ENCODE measurements around the gene SPIB. TPM values are rescaled to one million over a fixed set of nuclear protein-coding genes. Genes with fewer than 3 reads are reported as not detected.
A peak's percentile ranks its signal among the peaks of the same experiment; 100 is the strongest.

Gene SPIB
- total RNA-seq, 5 donors from 2014 or later (not counting 1 experiment from before 2014, with no cell fraction given): 0.72 to 9.7 (median 4.1) TPM

DNA sequence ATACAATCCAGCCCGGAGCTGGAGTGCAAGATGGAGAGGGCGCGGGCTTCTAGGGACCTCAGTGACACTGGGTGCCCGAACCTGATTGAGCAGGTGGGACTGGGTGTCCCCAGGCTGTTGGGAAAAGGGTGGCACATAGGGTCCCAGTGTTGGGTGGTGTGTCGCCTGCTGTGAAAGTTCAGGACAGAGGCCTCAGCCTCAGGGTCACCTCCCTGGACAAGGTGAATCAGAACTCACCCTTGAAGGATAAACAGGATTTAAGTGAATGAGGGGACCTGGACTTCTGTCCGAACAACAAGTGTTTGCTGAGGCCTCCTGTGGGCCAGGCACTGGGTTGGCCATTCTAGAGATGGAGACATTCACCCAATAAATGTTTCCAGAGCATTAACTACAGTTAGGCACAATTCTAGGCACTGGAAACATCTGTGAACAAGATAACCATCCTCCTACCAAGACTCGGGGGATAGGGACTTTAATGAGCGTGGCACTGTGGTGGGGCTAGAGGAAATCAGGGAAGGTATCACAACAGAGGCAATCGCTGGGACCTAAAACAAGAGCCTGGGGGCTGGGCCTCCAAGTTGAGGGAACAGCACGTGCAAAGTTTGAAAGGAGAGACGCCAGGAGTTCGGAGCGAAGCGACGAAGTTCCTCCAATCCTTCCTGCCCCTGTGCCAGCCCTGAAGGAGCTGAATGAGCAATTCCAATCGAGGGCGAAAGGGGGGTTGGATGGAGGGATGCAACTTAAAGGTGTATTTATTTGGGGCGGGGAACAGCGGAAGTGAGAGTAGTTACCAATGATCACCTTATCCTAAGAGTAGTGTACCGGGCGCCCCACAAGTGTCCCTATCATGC lies 35.5 kb upstream of the SPIB start:
- Histone ChIP-seq H3K27me3 (replicated peaks in 1 of 2; ENCODE audit: control insufficient read depth in 2 of 2, extremely low read depth in 1 of 2, insufficient read depth in 2 of 2, low read length in 1 of 2) (no peaks in the 10 kb centered on the region), H3K4me3 (ENCODE audit: control insufficient read depth in 1 of 2, extremely low read depth in 1 of 2, low read length in 1 of 2) (peak overlapping the region; percentile 39), H3K4me1 (ENCODE audit: control insufficient read depth in 1 of 2, extremely low read depth in 1 of 2, insufficient read depth in 2 of 2, low read length in 2 of 2) (peaks cover 6 to 24% of the 10 kb centered on the region in 2 experiments), H3K27ac (ENCODE audit: low read length) (peak overlapping the region; percentile 69), H3K9me3 (no peaks in the 10 kb centered on the region), H3K36me3 (ENCODE audit: control insufficient read depth in 2 of 2, extremely low read depth in 1 of 2, insufficient read depth in 1 of 2, low read length in 1 of 2) (peaks cover 19 to 54% of the 10 kb centered on the region in 2 donors)
- H3K27me3 Mint-ChIP-seq: no peaks in the 10 kb centered on the region
- ATAC-seq (replicated peaks in 1 of 4): peak in 1 of 4 experiments; percentile 37
- H3K27ac Mint-ChIP-seq: peak overlapping the region; percentile 91 to 92
- ChIA-PET POLR2A (interaction anchor here in 1 of 2 donors (1.0 kb wide), 1 partner anchor 25 kb away, joined by 3 read pairs; no protein-coding TSS in a partner anchor), CTCF (no interaction called here)
- 72% methylated on average over 8 of the region's 21 CpGs for WGBS (ENCODE audit: insufficient coverage)
- H3K4me3 Mint-ChIP-seq: peak overlapping the region; percentile 92 to 94 (median 92)
- peaks cover 26% of the 10 kb centered on the region for H3K36me3 Mint-ChIP-seq
- DNase-seq: peak in 4 of 35 experiments; percentile 16 to 22 (median 20)
- peaks cover 26 to 43% (median 37%) of the 10 kb centered on the region in 3 donors for H3K4me1 Mint-ChIP-seq
- no peaks in the 10 kb centered on the region for H3K9me3 Mint-ChIP-seq

DNA sequence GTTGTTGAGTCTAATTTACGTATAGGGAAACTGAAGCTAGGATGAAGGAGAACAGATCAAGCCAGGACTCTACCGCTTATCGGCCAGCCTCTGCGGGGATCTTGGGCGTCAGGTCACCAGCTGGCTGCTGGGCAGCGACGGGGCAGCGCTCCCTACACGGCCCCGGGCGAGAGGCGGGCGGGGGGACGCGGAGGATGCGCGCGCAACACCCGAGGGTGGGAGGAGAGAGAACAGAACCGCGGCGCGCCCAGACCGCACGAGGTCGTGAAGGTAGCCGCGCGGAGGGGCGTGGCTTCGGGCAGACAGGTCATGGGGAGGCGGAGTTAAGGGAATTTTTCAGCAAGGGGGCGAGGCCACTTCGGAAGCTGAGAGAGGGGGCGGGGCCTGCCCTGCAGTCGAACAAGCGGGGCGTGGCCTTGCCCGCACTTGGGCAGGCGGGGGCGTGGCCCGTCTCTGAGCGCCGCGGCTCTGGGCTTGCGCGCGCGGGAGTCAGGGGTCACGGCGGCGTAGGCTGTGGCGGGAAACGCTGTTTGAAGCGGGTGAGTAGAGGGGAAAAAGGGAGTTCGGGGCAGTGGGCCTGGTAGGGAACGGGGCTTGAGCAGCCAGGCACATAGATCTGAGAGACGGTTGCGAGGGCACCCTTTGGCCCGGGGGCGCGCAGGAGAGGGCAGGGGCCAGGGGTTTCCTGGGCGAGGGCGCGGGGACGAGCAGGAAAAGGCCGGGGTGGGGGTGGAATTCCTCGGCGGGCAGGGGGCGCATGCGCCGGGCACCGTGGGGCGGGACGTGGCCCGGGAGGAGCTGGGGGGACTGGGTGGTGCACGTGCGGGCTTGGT lies 34.7 kb upstream of the SPIB start, which contains the start of gene POLD1:
TSS of gene POLD1 (plus strand) at position 496 of the 833 bp plus-strand sequence. CDS start 14,505 bp downstream, outside the sequence.
- peak; percentile 84 to 93 (median 91) for ATAC-seq (replicated peaks in 1 of 4)
- Histone ChIP-seq H3K36me3 (ENCODE audit: control insufficient read depth in 2 of 2, extremely low read depth in 1 of 2, insufficient read depth in 1 of 2, low read length in 1 of 2) (peaks cover 15 to 46% of the 10 kb centered on the region in 2 donors), H3K4me3 (ENCODE audit: control insufficient read depth in 1 of 2, extremely low read depth in 1 of 2, low read length in 1 of 2) (peak within 1 kb of the TSS; percentile 45 to 72), H3K27me3 (replicated peaks in 1 of 2; ENCODE audit: control insufficient read depth in 2 of 2, extremely low read depth in 1 of 2, insufficient read depth in 2 of 2, low read length in 1 of 2) (no peaks in the 10 kb centered on the region), H3K9me3 (no peaks in the 10 kb centered on the region), H3K27ac (ENCODE audit: low read length) (peak within 1 kb of the TSS; percentile 69), H3K4me1 (ENCODE audit: control insufficient read depth in 1 of 2, extremely low read depth in 1 of 2, insufficient read depth in 2 of 2, low read length in 2 of 2) (peaks cover 6 to 23% of the 10 kb centered on the region in 2 experiments)
- Mint-ChIP-seq H3K9me3 (no peaks in the 10 kb centered on the region), H3K36me3 (peaks cover 22% of the 10 kb centered on the region), H3K27me3 (no peaks in the 10 kb centered on the region), H3K4me1 (peaks cover 26 to 40% (median 35%) of the 10 kb centered on the region in 3 donors), H3K27ac (peak within 1 kb of the TSS; percentile 91 to 92), H3K4me3 (peak within 1 kb of the TSS; percentile 92 to 94 (median 92))
- POLR2A ChIA-PET: interaction anchor here in 1 of 2 donors (1.0 kb wide), 1 partner anchor 26 kb away, joined by 3 read pairs; no protein-coding TSS in a partner anchor
- WGBS (ENCODE audit: insufficient coverage): under 1% methylated on average over 60 of the region's 78 CpGs
- CTCF ChIA-PET: no interaction called here
- DNase-seq: peak; percentile 96 to 100 (median 98)

DNA sequence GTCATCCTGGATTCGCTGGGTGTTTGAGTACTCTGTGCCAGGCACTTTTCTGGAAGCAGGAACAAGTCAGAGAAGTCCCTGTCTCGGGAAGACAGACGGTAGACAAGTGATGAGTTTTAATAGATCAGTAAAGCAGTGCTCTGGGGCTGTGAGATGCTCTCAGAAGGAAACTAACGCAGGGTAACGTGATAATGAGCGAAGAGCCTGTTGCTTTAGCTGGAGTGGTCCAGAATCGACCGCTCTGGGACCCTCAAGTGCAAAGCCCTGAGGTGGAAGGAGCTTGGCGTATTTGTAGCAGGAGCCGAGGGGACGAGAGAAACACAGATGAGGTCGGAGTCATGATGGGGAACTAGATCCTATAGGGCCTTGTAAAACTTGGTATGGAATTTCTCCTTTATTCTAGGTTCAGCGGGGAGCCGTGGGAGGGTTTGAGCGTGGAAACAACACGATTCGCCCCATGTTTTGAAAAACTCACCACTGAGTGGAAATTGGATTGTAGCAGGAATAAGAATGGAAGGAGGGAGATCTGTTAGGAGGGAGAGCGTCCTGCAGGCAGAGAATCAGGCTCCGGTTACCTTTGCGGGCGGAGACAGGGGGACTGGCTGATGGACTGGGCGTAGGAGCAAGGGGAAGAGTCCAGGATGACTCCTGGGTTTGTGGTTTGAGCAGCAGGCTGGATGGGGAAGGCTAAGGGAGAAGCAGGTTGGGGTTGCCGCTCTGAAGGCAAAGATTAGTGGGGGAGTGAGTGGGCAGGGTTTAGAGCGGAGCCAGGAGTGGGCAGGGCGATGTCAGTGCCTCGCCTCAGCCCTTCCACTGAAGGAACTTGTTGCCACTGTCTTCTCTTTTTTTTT lies 33.8 kb upstream of the SPIB start:
- no peaks in the 10 kb centered on the region for H3K27me3 ChIP-seq (replicated peaks in 1 of 2; ENCODE audit: control insufficient read depth in 2 of 2, extremely low read depth in 1 of 2, insufficient read depth in 2 of 2, low read length in 1 of 2)
- Mint-ChIP-seq H3K9me3 (no peaks in the 10 kb centered on the region), H3K27ac (peak overlapping the region; percentile 79 to 92), H3K36me3 (peaks cover 14% of the 10 kb centered on the region), H3K27me3 (no peaks in the 10 kb centered on the region), H3K4me1 (peaks cover 24 to 32% (median 31%) of the 10 kb centered on the region in 3 donors), H3K4me3 (peak overlapping the region; percentile 92 to 94 (median 92))
- POLR2A ChIA-PET: interaction anchor here in 1 of 2 donors (1.0 kb wide), 1 partner anchor 27 kb away, joined by 3 read pairs; no protein-coding TSS in a partner anchor
- peaks cover 6 to 23% of the 10 kb centered on the region in 2 experiments for H3K4me1 ChIP-seq (ENCODE audit: control insufficient read depth in 1 of 2, extremely low read depth in 1 of 2, insufficient read depth in 2 of 2, low read length in 2 of 2)
- peak overlapping the region; percentile 69 for H3K27ac ChIP-seq (ENCODE audit: low read length)
- H3K36me3 ChIP-seq (ENCODE audit: control insufficient read depth in 2 of 2, extremely low read depth in 1 of 2, insufficient read depth in 1 of 2, low read length in 1 of 2): peaks cover 13 to 38% of the 10 kb centered on the region in 2 donors
- CTCF ChIA-PET: interaction anchor here in 1 of 2 donors (0.6 kb wide), 1 partner anchor 1948 kb away, joined by 9 read pairs; no protein-coding TSS in a partner anchor
- DNase-seq (no peak), ATAC-seq (replicated peaks in 1 of 4) (no peak)
- peak overlapping the region; percentile 45 to 72 for H3K4me3 ChIP-seq (ENCODE audit: control insufficient read depth in 1 of 2, extremely low read depth in 1 of 2, low read length in 1 of 2)
- no peaks in the 10 kb centered on the region for H3K9me3 ChIP-seq
- 21% methylated on average over 24 of the region's 26 CpGs for WGBS (ENCODE audit: insufficient coverage)

DNA sequence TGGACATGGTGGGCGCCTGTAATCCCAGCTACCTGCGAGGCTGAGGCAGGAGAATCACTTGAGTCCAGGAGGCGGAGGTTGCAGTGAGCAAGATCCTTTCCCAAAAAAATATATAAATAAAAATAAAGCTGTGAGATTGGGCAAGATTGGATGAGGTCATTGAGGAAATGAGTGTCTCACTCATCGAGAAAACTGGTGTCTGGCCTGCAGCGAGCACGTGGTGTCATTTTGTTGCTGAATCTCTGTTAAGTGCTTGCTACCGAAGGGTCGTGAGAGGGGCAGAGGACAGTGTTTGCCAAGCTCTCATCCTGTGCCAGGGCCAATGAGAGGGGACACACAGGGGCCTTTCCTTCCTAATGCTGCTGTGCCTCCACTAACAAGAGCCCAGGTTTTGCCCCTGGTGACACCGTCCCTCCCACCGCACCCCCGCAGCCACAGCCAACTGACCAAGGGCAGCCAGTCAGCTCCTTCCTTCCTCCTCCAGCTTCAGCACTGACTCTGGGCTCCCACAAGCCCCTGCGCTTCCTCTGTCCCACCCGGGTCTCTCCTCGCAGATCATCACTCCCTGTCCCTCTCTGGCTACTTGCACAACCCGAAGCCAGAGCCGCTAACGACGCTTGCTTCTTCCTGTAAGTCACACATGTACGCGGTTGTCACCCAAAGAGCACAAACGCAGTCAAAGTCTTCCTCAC lies 31.4 kb upstream of the SPIB start:
- CTCF ChIA-PET: interaction anchor here in 1 of 2 donors (1.0 kb wide), 1 partner anchor 21 kb away, joined by 4 read pairs; no protein-coding TSS in a partner anchor
- no peak overlapping the region for H3K4me3 ChIP-seq (ENCODE audit: control insufficient read depth in 1 of 2, extremely low read depth in 1 of 2, low read length in 1 of 2)
- H3K27ac ChIP-seq (ENCODE audit: low read length): no peak overlapping the region
- POLR2A ChIA-PET: no interaction called here
- peaks cover 13% of the 10 kb centered on the region in 2 donors for H3K36me3 ChIP-seq (ENCODE audit: control insufficient read depth in 2 of 2, extremely low read depth in 1 of 2, insufficient read depth in 1 of 2, low read length in 1 of 2)
- H3K27me3 ChIP-seq (replicated peaks in 1 of 2; ENCODE audit: control insufficient read depth in 2 of 2, extremely low read depth in 1 of 2, insufficient read depth in 2 of 2, low read length in 1 of 2): no peaks in the 10 kb centered on the region
- 94% methylated on average over 17 of the region's 21 CpGs for WGBS (ENCODE audit: insufficient coverage)
- Mint-ChIP-seq H3K4me3 (peak overlapping the region in 1 of 3 donors; percentile 35), H3K4me1 (peaks cover 24 to 30% (median 28%) of the 10 kb centered on the region in 3 donors), H3K27me3 (no peaks in the 10 kb centered on the region), H3K9me3 (no peaks in the 10 kb centered on the region), H3K36me3 (peaks cover 10% of the 10 kb centered on the region), H3K27ac (no peak overlapping the region)
- DNase-seq (no peak), ATAC-seq (replicated peaks in 1 of 4) (no peak)
- H3K9me3 ChIP-seq: no peaks in the 10 kb centered on the region
- peaks cover 6 to 20% of the 10 kb centered on the region in 2 experiments for H3K4me1 ChIP-seq (ENCODE audit: control insufficient read depth in 1 of 2, extremely low read depth in 1 of 2, insufficient read depth in 2 of 2, low read length in 2 of 2)

DNA sequence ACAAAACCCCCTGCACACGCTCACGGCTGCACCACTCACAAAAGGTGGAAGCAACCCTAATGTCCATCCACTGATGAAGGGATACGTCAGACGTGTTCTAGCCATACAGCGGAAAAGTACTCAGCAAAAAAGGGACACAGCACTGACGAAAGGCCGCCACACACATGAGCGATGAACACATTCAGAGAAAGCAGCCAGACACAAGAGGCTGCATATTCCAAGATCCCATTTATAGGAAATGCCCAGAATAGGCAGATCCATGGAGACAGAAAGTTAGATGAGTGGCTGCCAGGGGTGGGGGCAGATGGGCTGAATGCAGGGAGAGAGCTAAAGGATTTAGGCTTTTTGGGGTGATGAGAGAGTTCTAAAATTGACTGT lies 30.9 kb upstream of the SPIB start:
- Histone ChIP-seq H3K4me1 (ENCODE audit: control insufficient read depth in 1 of 2, extremely low read depth in 1 of 2, insufficient read depth in 2 of 2, low read length in 2 of 2) (peaks cover 6 to 20% of the 10 kb centered on the region in 2 experiments), H3K27me3 (replicated peaks in 1 of 2; ENCODE audit: control insufficient read depth in 2 of 2, extremely low read depth in 1 of 2, insufficient read depth in 2 of 2, low read length in 1 of 2) (no peaks in the 10 kb centered on the region), H3K4me3 (ENCODE audit: control insufficient read depth in 1 of 2, extremely low read depth in 1 of 2, low read length in 1 of 2) (no peak overlapping the region), H3K27ac (ENCODE audit: low read length) (no peak overlapping the region), H3K36me3 (ENCODE audit: control insufficient read depth in 2 of 2, extremely low read depth in 1 of 2, insufficient read depth in 1 of 2, low read length in 1 of 2) (peaks cover 8 to 13% of the 10 kb centered on the region in 2 donors), H3K9me3 (no peaks in the 10 kb centered on the region)
- DNase-seq (no peak), ATAC-seq (replicated peaks in 1 of 4) (no peak)
- Mint-ChIP-seq H3K36me3 (peaks cover 10% of the 10 kb centered on the region), H3K27ac (no peak overlapping the region), H3K4me1 (peaks cover 24 to 30% (median 28%) of the 10 kb centered on the region in 3 donors), H3K9me3 (no peaks in the 10 kb centered on the region), H3K4me3 (peak overlapping the region in 1 of 3 donors; percentile 35), H3K27me3 (no peaks in the 10 kb centered on the region)
- ChIA-PET POLR2A (no interaction called here), CTCF (no interaction called here)
- WGBS (ENCODE audit: insufficient coverage): 96% methylated on average over 8 of the region's 8 CpGs

All from T-cell (primary cell).